IPS-11a (cell line): ENCODE measurements around the gene AURKAIP1.

Experiments used
- H3K4me3 ChIP-seq: one replicate; pipeline ENCODE4 v1.5.1; 2013; ENCODE audit warnings: low read depth, low read length, control low read depth

The AURKAIP1 gene

DNA sequence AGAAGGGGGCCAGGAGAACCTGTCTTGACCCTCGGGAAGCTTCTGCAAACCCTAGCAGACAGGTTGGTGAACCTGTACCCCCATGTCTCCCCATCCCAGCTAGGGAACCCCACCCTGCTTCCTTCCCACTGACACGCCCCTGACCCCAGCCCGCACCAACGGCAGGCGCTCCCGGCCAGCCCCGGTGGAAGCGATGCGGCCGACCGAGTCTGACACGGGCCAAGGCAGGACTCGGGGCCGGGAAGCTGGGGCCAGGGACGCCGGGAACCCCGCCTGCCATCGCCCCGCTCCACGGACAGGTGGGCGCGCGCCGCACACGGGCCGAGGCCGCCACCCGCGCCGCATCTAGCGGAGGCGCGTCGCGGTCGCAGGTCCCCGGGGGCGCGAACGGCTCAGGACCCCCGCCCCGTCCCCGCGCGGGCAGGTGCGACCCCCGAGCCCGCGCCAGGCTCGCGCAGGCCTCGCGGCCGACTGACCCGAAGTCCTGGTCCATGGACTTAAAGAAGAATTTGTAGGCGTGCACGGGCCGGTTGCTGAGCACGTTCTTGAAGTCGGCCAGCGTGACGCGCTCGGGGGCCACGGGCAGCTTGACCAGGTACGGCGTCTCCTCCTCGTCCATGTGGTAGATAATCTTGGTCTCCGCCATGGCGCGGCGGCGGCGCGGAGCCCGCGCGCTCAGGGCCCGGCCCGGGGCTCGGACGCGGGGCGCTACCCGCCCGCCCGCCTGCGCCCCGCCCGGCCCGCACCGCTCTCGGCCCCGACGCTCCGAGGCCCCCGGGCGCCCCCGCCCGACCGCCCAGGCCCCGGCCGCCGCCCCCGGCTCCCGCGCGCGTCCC lies 26.4 kb downstream of the AURKAIP1 start:
- peak overlapping the region; percentile 77 for H3K4me3 ChIP-seq

DNA sequence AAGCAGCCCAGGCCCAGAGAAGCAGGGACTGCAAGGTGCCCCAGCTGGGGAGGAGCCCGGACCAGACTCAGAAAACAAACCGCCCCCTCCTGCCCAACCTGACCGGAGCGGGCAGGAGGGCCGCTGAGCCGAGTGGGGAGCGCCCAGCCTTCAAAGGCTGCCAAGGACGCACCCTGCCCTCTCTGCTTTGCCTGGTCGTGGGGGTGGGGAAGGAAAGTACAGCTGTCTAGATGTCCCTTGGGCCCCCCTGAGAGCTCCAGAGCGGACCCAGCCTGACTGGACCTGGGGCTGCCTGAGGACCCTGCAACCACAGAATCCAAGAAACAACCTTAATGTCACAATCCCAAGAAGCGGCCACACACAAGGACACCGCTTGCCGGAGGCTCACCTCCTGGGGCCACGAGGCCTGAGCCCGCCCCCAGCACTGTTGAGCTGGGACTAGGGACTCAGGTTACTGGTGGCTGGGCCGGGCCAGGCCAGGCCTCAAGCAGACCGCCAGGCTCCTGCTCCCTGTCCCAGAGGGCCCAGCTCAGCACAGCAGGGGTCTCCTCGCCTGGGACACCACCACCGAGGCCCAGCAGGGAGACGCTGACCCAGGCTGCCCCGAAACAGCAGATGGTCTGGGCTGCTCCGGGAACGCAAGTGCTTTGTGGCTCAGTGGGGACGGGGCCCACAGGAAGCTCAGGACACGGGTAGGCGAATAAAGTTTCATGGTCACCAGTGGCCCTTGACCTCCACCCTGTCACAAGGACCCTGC lies 27.2 kb downstream of the AURKAIP1 start:
- peak overlapping the region; percentile 77 for H3K4me3 ChIP-seq

DNA sequence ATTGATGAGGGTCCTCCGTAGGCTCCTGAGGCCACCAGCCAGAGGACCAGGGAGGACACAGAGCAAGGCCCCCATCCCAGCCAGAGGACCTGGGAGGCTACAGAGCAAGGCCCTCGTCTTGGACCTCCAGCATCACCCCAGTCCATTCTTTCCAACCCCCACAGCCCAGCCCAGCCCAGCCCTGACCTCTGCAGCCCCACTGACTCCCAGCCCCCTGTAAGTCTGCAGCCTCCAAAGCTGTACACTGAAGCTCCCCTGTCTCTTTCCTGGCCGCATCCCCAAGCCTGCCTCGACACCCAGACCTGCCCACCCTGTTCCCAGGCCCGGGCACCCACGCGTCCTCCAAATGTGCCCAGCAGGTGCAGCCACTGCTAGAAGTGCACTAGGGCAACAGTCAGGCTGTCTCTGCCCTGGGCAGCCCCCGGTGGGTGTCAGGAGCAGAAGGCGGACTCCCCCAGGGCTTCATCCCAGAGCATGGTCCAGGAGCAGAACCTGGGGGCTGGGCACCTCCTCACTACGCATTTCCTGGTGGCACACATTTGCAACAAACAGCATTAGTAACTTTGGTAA lies 27.9 kb downstream of the AURKAIP1 start:
- H3K4me3 ChIP-seq: no peak overlapping the region

DNA sequence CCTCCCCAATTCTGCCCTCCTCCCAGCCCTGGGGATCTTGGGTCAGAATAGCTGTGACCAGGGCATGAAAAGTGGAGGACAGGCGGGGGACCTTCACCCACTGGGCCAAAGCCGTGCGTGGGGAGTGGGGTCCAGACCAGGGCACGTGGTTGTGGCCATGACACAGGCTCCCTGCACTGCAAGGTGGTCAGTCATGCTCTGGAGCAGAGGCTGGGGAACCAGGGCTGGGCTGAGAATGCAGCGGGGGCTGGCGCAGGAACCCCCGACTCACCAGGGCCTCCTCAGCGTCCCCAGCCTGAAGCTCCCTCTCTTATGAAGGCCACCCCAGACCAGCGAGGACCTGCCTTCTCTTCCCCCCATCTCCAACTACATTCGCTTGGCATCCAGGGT lies 28.5 kb downstream of the AURKAIP1 start:
- no peak overlapping the region for H3K4me3 ChIP-seq

DNA sequence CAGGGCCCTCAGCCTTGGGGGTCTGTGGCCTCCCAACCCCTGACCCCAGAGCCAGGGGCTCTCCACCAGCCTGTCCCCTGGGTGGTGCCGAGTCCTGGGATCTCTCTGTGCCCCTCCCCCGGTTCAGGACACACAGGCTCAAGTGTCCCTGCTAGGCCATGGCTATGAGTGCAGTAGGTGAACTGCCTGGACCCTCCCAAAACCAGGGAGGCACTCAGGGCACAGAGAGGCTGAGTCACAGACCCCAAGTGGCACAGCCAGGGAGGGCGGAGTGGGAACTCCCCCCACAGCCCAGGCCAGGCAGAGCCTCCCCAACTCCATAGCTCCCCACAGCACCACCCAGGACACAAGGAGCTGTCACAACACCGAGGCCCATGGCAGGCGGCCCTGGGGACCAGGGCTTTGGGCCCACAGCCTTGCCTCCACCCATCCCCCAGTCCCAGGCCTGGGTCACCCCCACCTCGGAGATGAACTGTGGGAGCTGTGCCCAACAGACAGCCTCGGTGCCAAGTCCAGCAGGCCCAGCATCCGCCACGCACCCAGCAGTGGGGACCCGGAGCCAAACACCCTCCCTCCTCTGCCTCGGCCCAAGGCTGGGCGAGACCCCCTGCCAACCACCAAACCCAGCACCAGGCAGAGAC lies 29.0 kb downstream of the AURKAIP1 start:
- H3K4me3 ChIP-seq: no peak overlapping the region

DNA sequence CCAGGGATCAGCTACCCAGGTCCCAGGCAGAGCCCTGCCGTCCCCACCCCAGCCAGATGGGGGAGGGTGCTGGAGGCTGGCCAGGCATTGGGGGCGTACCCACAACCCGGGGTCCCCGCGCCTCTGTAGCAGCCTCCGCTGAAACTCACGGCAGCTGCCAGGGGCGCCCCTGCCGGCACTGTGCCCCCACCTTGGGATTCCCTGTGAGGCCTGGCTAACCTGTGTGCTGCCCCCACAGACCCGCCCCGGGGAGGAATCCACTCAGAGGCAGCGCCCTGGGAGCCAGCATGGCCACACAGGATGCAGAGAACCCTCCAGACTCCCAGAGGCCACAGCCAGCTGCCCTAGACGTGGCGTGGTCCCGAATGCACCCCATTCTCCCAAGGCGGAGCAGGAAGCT lies 29.6 kb downstream of the AURKAIP1 start:
- H3K4me3 ChIP-seq: no peak overlapping the region

DNA sequence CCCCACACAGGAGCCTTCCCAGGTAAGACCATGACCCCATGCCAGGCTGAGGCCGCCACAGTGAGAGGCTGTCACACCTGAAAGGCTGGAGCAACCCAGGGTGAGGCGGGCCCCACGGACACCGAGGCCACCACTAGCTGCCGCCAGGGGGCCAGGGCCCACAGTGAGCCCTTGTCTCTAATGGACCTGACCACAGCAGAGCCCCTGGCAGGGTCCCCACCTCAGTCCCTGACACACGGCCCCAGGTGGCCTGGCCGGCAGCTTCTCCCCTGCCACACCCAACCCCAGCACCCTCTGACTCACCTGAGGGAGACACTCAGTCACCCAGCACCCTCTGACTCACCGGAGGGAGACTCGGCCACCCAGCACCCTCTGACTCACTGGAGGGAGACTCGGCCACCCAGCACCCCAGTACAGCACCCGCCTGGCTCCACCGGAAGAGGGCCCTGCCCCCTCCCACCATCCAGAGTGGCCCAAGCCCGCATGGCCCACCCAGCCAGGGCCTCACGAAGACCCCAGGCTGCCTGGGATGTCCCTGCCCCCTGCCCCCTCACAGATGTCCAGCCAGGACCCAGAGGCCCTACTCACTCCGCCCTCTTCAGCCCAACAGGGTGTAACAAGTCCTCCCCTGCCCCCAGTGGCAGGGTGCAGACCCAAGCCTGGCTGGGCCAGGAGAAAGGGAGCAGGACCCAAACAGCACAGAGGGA lies 30.2 kb downstream of the AURKAIP1 start:
- H3K4me3 ChIP-seq: no peak overlapping the region

DNA sequence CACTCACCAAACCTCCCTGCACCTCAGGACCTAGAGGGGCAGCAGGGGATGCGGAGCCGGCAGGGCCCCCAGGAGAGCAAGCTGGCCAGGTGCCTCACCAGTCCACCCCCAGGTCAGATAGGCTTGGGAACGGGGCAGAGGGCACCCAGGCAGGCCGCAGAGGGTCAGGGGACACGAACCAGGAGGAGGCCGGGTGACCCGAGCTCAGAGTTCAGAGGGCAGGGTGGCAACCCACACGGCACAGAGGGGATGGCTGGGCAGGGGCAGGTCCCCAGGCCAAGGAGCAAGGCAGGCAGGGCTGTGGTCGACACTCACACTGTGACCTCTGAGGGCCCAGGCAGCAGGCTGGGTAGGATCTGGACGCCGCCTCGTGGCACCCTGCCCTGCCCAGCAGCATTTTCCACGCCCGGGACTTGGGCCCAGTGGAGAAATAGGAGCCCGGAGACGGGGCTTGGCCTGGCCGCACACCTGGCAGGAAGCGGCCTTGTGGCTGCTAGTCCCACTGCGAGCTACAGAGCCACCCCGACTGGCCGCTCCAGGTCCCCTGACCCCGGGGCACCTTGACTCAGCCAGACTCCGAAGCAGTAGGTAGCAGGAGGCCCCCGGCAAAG lies 31.1 kb downstream of the AURKAIP1 start:
- H3K4me3 ChIP-seq: no peak overlapping the region

DNA sequence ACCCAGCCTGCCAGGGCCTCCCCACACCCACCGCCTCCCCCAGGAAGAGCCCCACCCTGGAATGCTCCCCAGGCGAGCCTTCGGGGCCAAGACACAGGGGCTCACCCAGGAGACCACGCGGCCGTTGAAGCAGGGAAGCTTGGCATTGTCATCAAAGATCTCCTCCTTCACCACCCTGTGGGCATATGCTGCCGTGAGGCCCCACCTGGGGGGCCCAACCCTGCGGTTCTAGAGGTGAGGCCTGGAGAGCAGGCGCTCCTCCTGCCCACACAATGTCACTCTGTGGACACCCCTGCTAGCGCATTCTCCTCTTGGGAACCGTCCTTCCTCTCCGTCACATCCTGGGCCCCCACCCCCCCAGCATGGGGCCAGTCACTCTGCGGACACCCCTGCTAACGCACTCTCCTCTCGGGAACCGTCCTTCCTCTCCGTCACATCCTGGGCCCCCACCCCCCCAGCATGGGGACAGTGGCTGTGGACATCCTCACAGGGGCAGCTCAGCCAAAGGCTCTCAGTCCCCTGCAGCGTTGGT lies 32.4 kb downstream of the AURKAIP1 start:
- H3K4me3 ChIP-seq: no peak overlapping the region

DNA sequence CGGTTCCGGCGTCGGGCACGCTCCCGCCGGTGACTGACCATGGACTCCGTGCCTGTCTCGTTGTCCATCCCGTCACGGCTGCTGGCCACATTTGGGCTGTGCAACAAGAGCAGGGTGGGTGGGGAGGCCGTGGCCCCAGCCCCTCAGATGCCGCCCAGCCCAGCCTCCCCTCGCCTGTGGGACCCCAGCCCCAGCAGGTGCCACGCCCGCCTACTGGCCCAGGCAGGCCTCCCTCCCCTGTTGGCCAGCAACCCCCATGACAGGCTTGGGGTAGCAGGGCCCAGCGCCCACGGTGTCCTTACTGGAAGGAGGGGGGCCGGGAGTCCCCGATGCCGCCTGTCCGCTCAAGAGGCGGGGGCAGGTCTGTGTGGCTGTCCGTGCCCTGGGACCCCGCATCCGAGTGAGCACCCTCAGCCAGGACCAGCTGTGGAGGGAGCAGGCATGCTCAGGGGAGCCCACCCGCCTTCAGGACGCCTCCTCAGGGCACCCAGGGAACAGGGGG lies 32.9 kb downstream of the AURKAIP1 start:
- no peak overlapping the region for H3K4me3 ChIP-seq

DNA sequence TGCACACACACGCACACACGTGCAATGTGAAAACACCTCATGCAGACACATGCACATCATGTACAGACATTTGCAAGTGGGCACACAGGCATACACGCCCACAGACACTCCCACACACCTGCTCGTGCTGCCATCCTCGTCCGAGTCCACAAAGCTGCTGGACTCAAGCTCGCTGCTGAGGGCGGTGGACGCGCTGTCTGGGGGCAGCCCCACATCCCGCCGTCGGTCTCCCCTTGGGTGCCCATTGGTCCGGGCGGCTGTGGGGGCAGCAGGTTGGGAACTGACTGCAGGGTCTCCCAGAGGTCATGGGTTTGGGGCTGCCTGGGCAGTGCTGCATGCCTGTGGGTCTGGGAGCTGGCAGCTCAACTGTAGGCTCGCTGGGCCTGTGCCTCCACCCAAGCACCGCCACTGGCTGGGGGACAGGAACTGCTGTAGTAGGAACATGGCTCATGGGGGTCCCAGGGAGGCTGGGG lies 33.4 kb downstream of the AURKAIP1 start:
- H3K4me3 ChIP-seq: no peak overlapping the region

DNA sequence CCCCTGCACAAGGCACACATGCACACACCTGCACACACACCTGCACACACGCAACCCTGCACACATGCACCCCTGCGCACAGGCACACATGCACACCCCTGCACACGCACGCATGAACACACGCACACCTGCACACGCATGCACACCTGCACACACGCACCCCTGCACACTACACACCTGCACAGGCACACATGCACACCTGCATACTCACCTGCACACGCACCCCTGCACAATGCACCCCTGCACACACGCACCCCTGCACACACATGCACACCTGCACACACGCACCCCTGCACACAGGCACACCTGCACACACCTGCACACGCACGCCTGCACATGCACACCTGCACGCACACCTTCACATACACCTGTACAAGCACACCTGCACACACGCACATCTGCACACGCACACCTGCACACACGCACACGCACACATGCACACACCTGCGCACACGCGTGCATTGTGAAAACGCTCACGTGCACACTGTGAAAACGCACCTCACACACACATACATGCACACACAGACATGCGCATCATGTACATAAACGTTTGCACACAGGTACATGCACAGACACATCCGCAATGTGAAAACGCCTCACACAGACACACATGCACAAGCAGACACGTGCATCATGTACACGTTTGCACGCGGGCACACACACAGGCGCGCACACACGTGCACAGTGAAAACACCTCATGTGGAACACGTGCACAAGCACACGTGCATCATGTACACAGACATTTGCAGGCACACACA lies 34.0 kb downstream of the AURKAIP1 start:
- no peak overlapping the region for H3K4me3 ChIP-seq

DNA sequence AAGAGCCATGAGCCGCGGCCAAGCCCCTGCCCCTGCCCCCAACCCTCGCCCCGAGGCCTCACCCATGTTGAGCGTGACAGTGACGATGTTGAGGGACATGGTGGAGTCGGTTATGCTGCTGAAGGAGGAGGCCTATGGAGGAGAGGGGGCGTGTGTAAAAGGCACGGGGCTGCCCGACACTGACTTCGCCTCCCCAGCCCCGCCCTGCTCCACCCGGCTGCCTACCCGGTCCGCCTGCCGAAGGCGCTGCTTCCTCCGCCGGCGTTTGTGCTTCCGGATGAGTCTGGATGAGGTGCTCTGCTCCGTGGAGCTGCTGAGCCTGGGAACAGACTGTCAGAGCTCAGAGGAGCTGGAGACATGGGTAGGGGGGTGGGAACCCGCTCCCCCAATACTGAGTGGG lies 34.8 kb downstream of the AURKAIP1 start:
- no peak overlapping the region for H3K4me3 ChIP-seq

DNA sequence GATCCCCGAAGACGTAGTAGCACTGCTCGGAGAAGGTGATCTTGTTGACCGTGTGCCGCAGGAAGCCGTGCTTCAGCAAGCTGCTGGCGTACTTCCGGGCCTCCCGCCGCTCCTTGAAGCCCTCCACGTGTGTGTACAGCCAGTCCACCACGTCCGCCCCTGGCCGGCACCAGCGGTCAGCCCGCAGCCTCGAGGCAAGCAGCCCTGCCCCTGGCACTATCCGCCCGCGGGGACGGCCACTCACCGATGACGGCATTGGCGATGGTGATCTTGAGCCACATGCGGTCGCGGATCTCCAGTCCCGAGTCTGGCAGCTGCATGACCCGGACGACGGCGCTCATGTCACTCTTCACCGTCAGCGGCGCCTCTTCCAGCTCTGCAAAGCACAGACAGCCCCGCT lies 36.7 kb downstream of the AURKAIP1 start:
- no peak overlapping the region for H3K4me3 ChIP-seq

DNA sequence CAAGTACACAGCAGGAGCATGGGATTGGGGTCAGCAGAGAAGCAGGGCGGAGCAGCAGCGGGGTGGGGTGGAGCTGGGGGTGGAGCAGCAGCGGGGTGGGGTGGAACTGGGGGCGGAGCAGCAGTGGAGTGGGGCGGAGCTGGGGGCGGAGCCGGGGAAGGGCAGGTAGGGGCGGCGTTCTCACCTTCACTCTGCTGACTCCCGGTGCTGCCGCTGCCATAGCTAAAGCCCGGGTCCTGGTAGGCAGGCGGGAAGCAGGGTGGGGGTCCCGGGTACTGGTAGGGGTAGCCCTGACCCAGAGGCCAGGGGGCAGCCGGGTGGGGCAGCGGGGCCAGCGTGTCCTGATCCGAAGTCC lies 37.2 kb downstream of the AURKAIP1 start:
- no peak overlapping the region for H3K4me3 ChIP-seq

DNA sequence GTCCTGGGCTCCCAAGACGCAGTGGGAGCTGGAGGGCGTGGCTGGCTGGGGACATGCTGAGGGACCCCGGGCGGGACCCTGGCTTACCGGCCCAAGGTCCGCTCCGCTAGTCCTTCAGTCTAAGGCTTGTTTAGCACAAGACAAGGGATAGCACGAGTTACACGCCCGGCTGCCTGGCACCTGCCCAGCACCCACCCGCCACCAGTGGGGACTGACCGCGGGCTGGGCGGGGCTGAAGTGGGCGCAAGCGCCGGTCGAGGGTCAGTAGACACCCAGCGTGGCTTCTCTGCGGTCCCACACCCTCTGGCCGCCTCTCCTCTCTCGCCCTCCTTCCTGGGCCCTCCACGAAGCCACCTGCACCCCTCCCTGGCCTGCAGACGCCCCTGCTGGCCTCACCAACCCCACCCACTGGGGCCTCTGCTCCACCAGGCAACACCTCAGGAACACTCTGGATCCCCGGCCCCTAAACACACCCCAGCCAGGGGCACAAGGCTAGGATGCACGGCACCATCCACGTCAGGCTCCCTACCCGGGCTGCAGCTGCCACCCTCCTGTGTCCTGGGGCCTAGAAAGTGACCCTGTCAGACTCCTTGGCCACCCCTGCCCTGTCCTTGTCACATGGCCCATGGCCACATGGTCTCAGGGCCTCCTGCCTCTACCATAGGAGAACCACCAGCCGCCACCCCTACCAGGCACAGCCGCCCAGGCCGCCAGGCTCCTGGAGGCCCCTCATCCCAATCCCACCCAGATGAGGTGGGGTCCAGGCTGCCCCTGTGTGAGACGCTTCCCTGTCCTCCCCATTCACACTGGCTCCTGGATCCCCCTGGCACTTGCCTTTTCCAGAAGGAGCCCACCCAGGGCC lies 37.8 kb downstream of the AURKAIP1 start:
- no peak overlapping the region for H3K4me3 ChIP-seq

DNA sequence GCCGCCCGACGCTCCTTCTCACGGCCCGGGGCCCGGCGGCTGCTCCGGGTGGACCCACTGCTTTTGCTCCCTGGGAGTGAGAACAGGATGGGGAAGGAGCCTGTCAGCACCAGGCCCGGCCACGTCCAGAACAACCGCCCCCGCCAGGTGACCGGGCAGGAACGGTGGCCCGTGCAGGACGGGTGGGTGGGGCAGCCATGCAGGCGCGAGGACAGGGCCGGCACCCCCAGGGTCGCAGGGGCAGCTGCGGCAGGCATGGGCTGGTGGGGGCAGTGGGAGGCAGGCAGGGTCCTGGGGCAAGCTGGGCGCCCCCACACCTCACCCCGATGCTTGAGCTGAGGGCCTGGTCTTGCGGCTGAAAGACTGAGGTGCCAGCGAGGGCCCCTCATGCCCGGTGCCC lies 38.6 kb downstream of the AURKAIP1 start:
- H3K4me3 ChIP-seq: no peak overlapping the region

DNA sequence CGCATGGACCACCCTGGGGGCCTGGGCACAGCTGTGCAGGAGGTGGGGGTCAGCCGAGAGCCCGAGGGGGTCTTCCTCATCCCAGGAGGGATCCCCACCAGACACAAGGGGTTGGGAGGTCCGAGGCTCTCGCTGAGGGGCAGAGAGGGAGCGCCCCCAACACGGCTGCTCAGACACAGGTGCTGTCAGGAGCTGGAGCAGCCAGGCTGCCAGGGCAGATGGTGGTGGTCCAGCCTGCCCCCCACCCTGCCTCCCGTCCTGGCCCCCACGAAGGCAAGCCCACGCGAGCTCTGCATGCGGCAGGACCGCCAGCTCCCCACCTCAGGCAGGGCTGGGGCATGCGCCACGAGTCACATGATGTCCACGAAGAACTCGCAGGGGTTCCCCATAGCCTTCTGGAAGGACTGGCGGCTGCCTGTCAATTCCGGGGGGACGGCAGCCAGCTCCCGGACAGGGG lies 39.2 kb downstream of the AURKAIP1 start:
- H3K4me3 ChIP-seq: no peak overlapping the region
